PC-3 (cell line): ENCODE measurements around the gene DAO. TPM values are rescaled to one million over a fixed set of nuclear protein-coding genes. Genes with fewer than 3 reads are reported as not detected.

Experiments
- ATAC-seq: fragments of 200-7000 bp; cut with Tn5 transposase; 2 replicates; pipeline ENCODE4 v1.9.1; 2020; ENCODE audit warnings: mild to moderate bottlenecking, moderate library complexity
- BruUV-seq: library from RNA; stranded (reverse); fragments of 400-500 nt; replicated peaks from 2 replicates; lab custom pipeline; 2021; lab: Mats Ljungman, UMichigan
- CTCF ChIA-PET: fragments of 300-600 bp; sonication (Branson Sonifier 250); formaldehyde crosslinking; loops from one replicate; lab custom pipeline; 2022; ENCODE audit warnings: antibody characterized with exemption; lab: Charles Lee
- POLR2A ChIA-PET: fragments of 300-600 bp; sonication (Branson Sonifier 250); formaldehyde crosslinking; loops from one replicate; lab custom pipeline; 2022; ENCODE audit warnings: antibody characterized with exemption; ENCODE audit not compliant: unreplicated experiment; lab: Charles Lee
- DNase-seq: peaks from one replicate; pipeline ENCODE4 v3.0.0-alpha.2; 2015
- H2AFZ ChIP-seq: fragments of 300-600 bp; sonication (generic); 2 replicates; pipeline ENCODE4 v1.6.0; 2016; ENCODE audit warnings: antibody characterized with exemption, low read length
- H3F3A ChIP-seq: fragments of 300-600 bp; sonication (generic); one replicate; pipeline ENCODE4 v1.6.0; 2017; ENCODE audit warnings: antibody characterized with exemption, low read length, control low read depth, mild to moderate bottlenecking; ENCODE audit not compliant: unreplicated experiment
- H3K27ac ChIP-seq: fragments of 300-600 bp; sonication (generic); 2 replicates; pipeline ENCODE4 v1.5.1; 2016; ENCODE audit warnings: mild to moderate bottlenecking, low read length
- H3K27me3 ChIP-seq: fragments of 300-600 bp; sonication (generic); 2 replicates; pipeline ENCODE4 v1.6.1; 2016; ENCODE audit warnings: low read length, mixed read lengths
- H3K36me3 ChIP-seq: fragments of 300-600 bp; sonication (generic); 2 replicates; pipeline ENCODE4 v1.6.1; 2016; ENCODE audit warnings: low read depth, mixed run types, low read length, mixed read lengths
- H3K4me1 ChIP-seq: fragments of 300-600 bp; sonication (generic); 2 replicates; pipeline ENCODE4 v1.5.1; 2016; ENCODE audit warnings: low read length; ENCODE audit not compliant: insufficient read depth
- H3K4me2 ChIP-seq: fragments of 300-600 bp; sonication (generic); 2 replicates; pipeline ENCODE4 v1.6.0; 2016; ENCODE audit warnings: low read length
- H3K4me3 ChIP-seq: fragments of 300-600 bp; sonication (generic); 2 replicates; pipeline ENCODE4 v1.5.1; 2016; ENCODE audit warnings: mild to moderate bottlenecking, low read length, mixed read lengths
- H3K79me2 ChIP-seq: fragments of 300-600 bp; sonication (generic); 2 replicates; pipeline ENCODE4 v1.6.1; 2017; ENCODE audit warnings: low read length, mixed read lengths
- H3K9ac ChIP-seq: fragments of 300-600 bp; sonication (generic); 2 replicates; pipeline ENCODE4 v1.6.0; 2016; ENCODE audit warnings: mild to moderate bottlenecking, low read length
- H3K9me2 ChIP-seq: fragments of 300-600 bp; sonication (generic); replicated peaks from 2 replicates; pipeline ENCODE4 v1.6.1; 2016; ENCODE audit warnings: mixed run types, low read length, mixed read lengths
- H3K9me3 ChIP-seq: fragments of 300-600 bp; sonication (generic); 2 replicates; pipeline ENCODE4 v1.6.1; 2016; ENCODE audit warnings: low read length, mixed read lengths
- H4K20me1 ChIP-seq: fragments of 300-600 bp; sonication (generic); 2 replicates; pipeline ENCODE4 v1.6.1; 2016; ENCODE audit warnings: low read length, mixed read lengths
- CTCF ChIP-seq: fragments of 300-600 bp; sonication (generic); conservative IDR thresholded peaks from 2 replicates; pipeline ENCODE4 v1.5.1; 2017; ENCODE audit warnings: antibody characterized with exemption, low read depth, mild to moderate bottlenecking, low read length
- EZH2 ChIP-seq: fragments of 300-600 bp; sonication (generic); IDR thresholded peaks from one replicate; pipeline ENCODE4 v1.6.1; 2017; ENCODE audit warnings: antibody characterized with exemption, mild to moderate bottlenecking, low read length; ENCODE audit not compliant: unreplicated experiment
- EZH2phosphoT487 ChIP-seq: fragments of 300-600 bp; sonication (generic); IDR thresholded peaks from 2 replicates; pipeline ENCODE4 v1.6.1; 2018; ENCODE audit warnings: mild to moderate bottlenecking, antibody characterized with exemption, low read length, borderline replicate concordance
- intact Hi-C: fragments of 100-400 bp; cut with micrococcal nuclease; formaldehyde crosslinking; loops from 2 replicates; pipeline ENCODE4 v1.9.0; 2023
- total RNA-seq: library from RNA; depleted of rRNA; stranded (reverse); fragments of >200 nt; gene quantifications from 2 replicates; pipeline ENCODE4 v1.2.3, GENCODE V29; 2014

The DAO gene
- total RNA-seq, 1 experiment from 2014 or later = not detected

GRCh38 chr12:108918206-108918605 lies 38.3 kb downstream of the DAO start:
- Histone ChIP-seq H3K4me1 (0 out of 2 replicates have a peak, but pooled peaks cover 5% of the 10 kb centered on the region), H3K36me3 (no peaks in the 10 kb centered on the region), H3K9ac (no peak overlapping the region), H3K79me2 (no peaks in the 10 kb centered on the region), H3K4me2 (no peak overlapping the region), H3K9me2 (no peaks in the 10 kb centered on the region), H2AFZ (no peak overlapping the region), H3K27me3 (peaks cover 24% of the 10 kb centered on the region), H4K20me1 (no peaks in the 10 kb centered on the region), H3K9me3 (no peaks in the 10 kb centered on the region), H3K4me3 (no peak overlapping the region), H3K27ac (no peak overlapping the region), H3F3A (no peaks in the 10 kb centered on the region)
- ChIA-PET CTCF (no interaction called here), POLR2A (no interaction called here)
- BruUV-seq = no TSS peak
- TF ChIP-seq EZH2 = no peak
- TF ChIP-seq CTCF = no peak
- TF ChIP-seq EZH2phosphoT487 = no peak
- intact Hi-C loops = no loop called here
- ATAC-seq = no peak
- DNase-seq = no peak

- no peaks in the 10 kb centered on the region for H3K9me3 ChIP-seq
- no peak overlapping the region for H3K27ac ChIP-seq
- no peaks in the 10 kb centered on the region for H3F3A ChIP-seq
- H3K9ac ChIP-seq = no peak overlapping the region
- H3K4me2 ChIP-seq = no peak overlapping the region
- no peaks in the 10 kb centered on the region for H3K9me2 ChIP-seq
- no peak for ATAC-seq
- H4K20me1 ChIP-seq = no peaks in the 10 kb centered on the region
- intact Hi-C loops = no loop called here
- H3K79me2 ChIP-seq = no peaks in the 10 kb centered on the region
- H3K4me1 ChIP-seq = 0 out of 2 replicates have a peak, but pooled peaks cover under 1% of the 10 kb centered on the region
- TF ChIP-seq EZH2phosphoT487 (no peak), EZH2 (no peak), CTCF (no peak)
- ChIA-PET CTCF (no interaction called here), POLR2A (no interaction called here)
- no peaks in the 10 kb centered on the region for H3K36me3 ChIP-seq
- H3K4me3 ChIP-seq = no peak overlapping the region
- peaks cover 33% of the 10 kb centered on the region for H3K27me3 ChIP-seq
- BruUV-seq = no TSS peak
- DNase-seq = no peak
- H2AFZ ChIP-seq = no peak overlapping the region
Measured at GRCh38 chr12:108918960-108919642, 39.2 kb downstream of the DAO start.

- H3K9ac ChIP-seq = no peak overlapping the region
- BruUV-seq = no TSS peak
- TF ChIP-seq CTCF (no peak), EZH2 (no peak)
- ATAC-seq (no peak), DNase-seq (no peak)
- H3K9me2 ChIP-seq = no peaks in the 10 kb centered on the region
- H3K9me3 ChIP-seq = no peaks in the 10 kb centered on the region
- no peaks in the 10 kb centered on the region for H3K79me2 ChIP-seq
- no peak overlapping the region for H3K4me3 ChIP-seq
- no peaks in the 10 kb centered on the region for H3F3A ChIP-seq
- peaks cover 38% of the 10 kb centered on the region for H3K27me3 ChIP-seq
- no peaks in the 10 kb centered on the region for H3K4me1 ChIP-seq
- H3K4me2 ChIP-seq = no peak overlapping the region
- H2AFZ ChIP-seq = no peak overlapping the region
- POLR2A ChIA-PET = no interaction called here
- no peak overlapping the region for H3K27ac ChIP-seq
- intact Hi-C loops = no loop called here
- no peaks in the 10 kb centered on the region for H3K36me3 ChIP-seq
- H4K20me1 ChIP-seq = no peaks in the 10 kb centered on the region
- CTCF ChIA-PET = no interaction called here
Measured at GRCh38 chr12:108921946-108922345, 42.1 kb downstream of the DAO start.
